NOMO-1 treated with dmso at 0.1 percent for 144 hours (cell line): ENCODE results near the gene PVR.
"Not testable (repeated sequence)": the region's sequence is repeated elsewhere in the genome, so short reads cannot be mapped to it uniquely, and the experiment has no call there.

ENCODE experiments used
- DNase-seq: peaks from one replicate; lab custom pipeline; 2025; ENCODE audit not compliant: unreplicated experiment; lab: John Stamatoyannopoulos, UW

The PVR gene

DNA sequence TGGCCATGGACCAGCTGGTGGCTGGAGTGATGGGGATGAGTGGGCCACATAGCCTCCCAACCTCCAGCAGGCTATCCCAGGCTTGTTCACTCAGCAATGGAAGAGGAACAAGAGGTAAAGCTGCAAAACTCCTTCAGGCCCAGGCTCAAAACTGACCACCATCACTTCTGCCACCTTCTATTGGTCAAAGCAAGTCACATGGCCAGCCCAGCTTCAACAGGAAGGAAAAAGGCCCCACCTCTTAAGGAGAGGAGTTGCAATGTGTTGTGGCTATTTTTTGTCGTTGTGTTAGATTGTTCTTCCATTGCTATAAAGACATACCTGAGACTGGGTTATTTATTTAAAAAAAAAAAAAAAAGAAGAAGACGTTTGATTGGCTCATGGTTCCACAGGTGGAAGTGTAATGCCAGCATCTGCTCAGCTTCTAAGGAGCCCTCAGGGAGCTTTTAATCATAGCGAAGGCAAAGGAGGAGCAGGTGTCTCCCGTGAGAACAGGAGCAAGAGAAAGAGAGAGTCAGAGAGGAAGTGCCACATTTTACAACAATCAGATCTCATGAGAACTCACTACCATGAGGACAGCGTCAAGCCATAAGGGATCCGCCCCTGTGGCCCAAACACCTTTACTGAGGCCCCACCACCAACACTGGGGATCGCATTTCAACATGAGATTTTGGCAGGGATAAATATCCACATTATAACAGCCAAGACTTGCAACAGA lies 24.9 kb upstream of the PVR start:
- DNase-seq = no peak

DNA sequence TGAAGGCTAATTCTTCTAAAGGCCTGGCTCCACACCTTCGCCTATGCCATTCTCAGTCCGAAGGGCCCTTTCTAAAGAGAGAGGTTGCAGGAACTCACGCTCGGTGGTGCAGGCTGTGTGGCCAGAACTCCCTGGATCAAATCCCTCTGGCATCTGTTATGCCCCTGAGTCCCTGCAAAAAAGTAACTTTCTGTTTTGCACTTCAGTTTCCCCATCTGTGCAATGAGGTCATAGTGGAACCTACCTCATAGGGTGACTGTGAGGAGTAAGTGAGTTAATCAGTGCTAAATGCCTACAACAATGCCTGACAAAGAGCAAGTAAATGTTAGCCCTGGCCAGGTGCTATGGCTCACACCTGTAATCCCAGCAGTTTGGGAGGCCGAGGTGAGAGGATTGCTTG lies 23.0 kb upstream of the PVR start:
- no peak for DNase-seq

DNA sequence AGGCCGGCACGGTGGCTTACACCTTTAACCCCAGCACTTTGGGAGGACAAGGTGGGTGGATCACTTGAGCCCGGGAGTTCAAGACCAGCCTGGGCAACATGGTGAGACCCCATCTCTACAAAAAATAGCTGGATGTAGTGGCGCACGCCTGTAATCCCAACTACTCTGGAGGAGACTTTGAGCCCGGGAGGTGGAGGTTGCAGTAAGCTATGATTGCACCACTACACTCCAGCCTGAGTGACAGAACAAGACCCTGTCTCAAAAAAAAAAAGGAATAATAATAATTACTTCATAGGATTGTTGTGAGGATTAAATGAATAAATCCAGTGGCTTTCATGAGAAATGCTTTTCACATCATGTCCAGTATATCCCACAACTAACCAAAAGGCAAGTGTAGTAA lies 22.3 kb upstream of the PVR start:
- DNase-seq = no peak

DNA sequence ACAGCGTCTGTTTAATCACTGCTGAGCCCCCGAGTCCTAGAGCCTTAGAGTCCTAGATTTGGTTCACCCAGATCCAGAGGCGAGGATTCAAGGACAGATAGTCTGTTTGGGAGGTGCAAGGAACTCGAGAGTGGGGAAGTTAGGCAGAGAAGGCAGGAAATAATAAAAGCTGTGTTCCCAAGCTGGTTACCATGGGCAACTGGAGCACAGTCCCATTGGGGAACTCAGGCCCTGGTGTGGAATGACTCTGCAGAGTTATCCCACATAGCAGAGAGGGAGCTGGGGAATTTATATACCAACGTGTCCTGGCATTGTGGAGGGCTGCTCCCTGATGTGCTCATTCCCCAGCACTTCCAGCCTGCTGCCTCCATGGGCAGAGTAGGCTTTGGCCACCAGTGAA lies 20.6 kb upstream of the PVR start:
- no peak for DNase-seq

DNA sequence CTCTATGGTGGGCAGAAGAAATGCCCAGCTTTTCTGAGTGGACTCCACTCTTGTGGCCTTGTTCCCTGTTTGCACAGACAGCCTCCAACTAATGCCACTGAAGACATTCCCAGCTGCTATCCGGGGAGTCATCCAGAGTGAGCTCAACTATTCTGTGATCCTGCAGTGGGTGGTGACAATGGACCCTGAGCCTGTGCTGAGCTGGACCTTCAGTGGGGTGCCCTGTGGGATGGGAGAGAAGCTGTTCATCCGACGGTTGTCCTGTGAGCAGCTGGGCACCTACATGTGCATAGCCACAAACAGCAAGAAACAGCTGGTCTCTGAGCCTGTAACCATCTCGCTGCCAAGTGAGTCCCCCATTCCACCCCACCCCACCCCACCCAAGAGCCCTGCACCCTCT lies 20.1 kb upstream of the PVR start:
- no peak for DNase-seq

DNA sequence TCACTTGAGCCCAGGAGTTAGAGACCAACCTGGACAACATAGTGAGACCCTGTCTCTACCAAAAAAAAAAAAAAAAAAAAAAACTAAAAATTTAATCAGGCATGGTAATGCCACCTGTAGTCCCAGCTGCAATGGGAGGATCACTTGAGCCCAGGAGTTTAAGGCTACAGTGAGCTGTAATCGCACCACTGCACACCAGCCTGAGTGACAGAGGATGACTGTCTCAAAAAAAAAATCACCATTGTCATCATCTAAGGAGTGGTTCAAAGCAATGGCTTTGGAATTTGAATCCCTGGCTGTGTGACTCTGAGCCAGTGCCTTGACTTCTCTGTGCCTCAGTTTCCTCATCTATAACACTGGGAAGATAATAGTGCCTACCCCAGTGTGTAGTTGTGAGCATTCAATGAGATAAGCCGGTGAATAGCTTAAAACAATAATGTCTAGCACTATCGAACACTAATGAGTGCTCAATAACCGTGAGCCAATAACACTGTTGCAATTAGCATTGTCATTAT lies 18.8 kb upstream of the PVR start:
- DNase-seq = no peak

DNA sequence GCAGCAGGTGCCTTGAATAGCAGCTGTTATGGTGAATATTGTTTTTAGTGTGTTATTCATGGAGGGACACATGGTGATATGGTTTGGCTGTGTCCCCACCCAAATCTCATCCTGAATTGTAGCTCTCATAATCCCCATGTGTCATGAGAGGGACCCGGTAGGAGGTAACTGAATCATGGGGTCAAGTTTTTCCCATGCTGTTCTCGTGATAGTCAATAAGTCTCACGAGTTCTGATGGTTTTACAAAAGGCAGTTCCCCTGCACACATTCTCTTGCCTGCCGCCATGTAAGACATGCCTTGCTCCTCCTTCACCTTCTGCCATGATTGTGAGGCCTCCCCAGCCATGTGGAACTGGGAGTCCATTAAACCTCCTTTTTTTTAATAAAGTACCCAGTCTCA lies 18.1 kb upstream of the PVR start:
- not testable (repeated sequence) for DNase-seq

DNA sequence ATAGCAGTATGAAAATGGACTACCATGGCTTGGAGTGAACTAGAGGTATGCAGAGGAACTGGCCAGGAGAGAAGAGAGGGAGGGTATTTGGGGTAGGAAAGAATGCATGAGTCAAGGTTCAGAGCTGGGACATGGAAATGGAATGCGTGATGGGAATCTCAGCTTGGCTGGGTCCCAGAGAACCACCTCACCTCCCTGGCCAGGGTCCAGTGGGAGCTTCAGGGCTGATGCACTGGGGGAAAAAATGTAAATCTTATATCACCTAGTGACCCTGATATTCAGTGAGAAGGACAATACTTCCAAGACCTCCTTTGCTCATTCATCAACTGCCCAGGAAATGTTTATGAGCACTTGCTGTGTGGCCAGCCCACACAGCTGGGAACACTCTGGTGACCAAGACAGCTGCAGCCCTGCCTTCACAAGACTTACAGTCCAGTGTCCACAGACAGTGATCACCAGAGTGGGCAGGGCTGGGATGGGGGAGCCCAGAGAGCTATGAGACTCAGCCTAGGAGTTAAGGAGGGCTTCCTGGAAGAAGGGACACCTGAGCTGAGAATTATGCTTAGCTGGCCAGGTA lies 17.6 kb upstream of the PVR start:
- no peak for DNase-seq

DNA sequence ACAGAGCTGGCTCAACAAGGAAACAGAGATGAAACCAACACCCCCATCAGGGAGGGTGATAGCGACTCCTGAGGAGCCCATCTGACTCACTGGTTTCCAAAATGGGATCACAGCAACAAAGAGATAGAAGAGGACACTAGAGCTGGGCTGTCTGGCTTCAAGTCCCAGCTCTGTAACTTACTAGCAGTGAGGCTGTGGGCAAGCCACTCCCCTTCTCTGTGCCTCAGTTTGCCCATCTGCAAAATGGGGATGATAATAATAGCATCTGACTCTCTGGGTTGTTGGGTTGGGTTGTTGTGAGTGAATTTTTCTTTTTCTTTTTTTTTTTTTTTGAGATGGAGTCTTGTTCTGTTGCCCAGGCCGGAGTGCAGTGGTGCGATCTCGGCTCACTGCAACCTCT lies 16.1 kb upstream of the PVR start:
- DNase-seq = no peak

DNA sequence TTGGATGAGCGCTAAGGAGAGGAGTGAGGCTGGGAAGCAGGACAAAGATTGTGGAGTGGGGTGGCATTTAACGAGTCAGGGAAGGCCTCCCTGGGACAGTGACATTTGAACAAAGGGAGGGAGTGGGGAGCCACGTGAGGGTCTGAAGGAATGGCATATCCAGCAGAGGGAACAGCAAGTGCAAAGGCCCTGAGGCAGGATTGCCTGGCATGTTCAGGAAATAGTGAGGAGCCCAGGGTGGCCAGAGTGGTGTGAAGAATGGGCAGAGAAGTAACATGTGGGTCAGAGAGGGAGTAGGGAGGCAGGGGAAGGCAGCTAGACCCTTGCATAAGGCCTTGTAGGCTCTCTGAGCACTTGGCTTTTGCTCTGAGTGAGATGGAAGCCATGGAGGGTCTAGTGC lies 14.9 kb upstream of the PVR start:
- no peak for DNase-seq

DNA sequence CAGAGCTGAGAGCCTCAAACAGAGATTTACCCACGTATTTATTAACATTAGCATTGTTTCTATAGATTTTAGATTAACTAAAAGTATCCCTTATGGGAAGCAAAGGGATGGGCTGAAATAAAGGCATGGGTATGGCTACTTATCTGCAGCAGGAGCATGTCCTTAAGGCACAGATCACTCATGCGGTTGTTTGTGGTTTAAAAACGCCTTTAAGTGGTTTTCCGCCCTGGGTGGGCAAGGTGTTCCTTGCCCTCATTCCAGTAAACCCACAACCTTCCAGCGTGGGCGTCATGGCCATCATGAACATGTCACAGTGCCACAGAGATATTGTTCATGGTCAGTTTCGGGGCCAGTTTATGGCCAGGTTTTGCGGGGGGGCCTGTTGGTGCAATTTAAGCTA lies 12.1 kb upstream of the PVR start:
- DNase-seq = not testable (repeated sequence)

DNA sequence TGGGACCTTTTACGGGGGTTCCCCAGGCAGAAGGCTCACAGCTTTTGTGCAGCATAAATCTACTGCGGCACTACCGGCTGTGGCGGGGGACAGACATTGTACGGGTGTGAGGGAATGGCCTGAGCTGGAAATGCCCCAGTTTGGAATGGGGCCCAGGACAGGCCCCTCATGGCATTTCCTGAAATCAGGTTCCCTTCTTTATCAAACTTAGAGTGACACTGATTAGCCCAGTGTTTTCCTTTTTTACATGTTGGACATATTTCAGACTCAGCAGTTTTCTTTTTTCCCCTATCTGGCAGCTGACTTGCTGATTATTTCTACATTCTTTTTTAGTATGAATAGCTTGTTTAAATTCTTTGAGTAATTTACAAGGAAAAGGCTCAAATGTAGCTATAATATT lies 9.7 kb upstream of the PVR start:
- not testable (repeated sequence) for DNase-seq

DNA sequence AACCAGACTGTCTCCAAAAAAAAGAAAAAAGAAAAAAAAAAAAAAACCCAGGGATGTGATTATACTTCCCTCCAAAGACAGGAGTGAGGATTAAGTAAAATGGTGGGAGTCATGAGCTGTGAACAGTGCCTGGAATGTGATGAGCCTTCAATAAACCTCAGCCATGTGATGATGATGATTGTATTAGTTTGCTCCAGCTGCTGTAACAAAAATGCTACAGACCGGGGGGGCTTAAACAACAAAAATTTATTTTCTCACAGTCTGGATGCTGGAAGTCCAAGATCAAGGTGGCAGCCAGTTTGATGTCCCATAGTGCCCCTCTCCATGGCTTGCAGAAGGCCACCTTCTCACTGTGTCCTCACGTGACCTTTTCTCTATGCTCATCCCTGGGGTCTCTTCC lies 8.9 kb upstream of the PVR start:
- no peak for DNase-seq

DNA sequence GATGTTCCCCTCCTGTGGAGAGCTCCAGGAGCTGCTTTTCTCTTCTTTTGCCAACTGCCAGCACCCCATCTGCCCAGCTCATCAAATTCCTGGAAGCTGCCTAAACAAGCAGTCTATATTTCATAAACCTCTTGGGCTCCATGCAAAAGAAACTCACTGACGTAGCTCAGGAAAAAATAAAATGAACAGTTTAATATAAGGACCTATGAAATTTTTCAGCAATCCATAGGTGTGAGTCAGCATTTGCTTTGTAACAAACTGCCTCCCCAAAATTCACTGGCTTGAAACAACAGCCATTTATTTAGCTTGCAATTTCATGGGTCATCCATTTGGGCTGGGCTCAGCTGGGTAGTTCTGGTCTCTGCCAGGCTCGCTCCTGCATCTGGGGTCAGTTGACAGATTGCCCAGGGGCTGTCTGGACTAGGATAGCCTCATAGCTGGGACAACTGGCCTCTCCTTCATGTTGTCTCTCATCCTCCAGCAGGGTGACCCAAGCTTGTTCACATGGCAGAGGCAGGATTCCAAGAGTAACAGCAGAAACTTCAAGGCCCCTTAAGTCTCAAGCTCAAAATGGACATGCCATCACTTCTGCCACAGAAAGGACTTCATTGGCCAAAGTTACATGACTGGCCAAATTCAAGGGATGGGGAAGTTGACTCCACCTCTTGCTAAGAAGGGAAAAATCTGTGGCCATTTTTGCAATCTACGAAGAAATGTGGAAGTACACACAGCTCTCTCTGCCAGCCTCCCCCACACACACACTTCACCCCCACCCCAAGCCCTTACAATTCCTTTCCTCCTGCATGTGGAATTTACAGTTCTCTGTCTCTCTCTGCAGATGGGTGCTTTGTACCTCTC lies 7.9 kb upstream of the PVR start:
- DNase-seq = peak; percentile 39

DNA sequence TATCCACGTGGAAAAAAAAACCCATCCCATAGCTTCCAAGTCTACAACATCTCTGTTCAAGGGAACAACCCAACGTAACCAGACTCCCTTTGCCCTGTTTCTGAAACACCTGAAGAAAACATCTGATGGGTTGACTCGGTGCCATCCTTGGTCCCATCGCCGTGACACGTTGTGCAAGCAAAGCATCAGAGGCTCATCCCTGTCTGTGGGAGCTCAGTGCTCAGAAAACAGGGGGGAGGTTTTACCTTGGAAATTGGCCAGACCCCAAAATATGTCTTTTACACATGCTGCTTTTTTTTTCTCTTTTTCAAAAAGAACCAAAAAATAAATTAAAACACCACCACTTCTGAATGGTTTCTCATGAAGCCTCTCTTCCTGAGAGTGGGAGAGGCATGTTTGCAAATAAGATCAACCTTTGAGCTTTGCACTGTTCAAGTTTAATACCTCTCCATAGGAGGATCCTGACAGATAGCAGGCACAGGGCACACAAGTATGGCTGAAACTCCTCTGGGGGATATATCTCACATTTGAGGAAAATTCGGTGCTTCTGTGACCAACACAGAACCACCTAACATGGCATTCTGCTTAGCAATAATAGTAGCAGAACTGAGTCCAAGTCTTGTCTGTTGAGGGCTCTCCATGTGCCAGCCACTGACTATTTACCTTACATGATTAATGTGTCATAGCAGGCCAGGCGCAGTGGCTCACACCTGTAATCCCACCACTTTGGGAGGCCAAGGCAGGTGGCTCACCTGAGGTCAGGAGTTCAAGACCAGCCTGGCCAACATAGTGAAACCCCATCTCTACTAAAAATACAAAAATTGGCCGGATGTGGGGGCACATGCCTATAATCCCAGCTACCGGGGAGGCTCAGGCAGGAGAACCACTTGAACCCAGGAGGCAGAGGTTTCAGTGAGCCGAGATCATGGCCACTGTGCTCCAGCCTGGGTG lies 7.0 kb upstream of the PVR start:
- DNase-seq = no peak

DNA sequence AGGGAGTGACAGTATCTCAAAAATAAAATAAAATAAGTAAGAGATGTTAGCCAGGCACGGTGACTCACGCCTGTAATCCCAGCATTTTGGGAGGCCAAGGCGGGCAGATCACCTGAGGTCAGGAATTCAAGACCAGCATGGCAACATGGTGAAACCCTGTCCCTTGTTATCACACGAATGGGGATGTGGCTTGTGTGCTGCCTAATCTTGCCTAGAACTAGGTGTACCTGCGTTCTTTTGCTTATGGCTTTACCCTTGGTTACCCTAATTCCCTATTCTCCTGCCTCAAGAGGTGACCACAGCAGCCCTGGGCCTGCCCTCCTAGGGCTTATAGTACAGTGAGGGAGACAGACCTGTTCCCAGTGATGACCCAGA lies 6.3 kb upstream of the PVR start:
- no peak for DNase-seq

DNA sequence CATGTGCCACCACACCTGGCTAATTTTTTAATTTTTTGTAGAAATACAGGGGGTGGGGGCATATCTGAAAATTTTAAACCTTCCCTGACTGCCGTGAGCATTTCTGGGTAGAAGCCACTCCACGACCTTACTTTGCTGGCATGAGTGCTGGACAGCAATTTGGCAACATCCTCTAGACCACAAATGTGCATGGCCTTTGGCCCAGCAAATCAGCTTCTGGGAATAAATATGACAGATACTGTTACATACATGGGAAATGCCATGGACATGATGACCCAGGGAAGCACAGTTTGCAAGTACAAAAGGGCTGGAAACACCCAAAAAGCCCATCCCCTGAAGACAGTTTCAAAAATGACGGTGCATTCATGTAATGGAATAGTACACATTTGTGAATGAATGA lies 3.2 kb upstream of the PVR start:
- no peak for DNase-seq

DNA sequence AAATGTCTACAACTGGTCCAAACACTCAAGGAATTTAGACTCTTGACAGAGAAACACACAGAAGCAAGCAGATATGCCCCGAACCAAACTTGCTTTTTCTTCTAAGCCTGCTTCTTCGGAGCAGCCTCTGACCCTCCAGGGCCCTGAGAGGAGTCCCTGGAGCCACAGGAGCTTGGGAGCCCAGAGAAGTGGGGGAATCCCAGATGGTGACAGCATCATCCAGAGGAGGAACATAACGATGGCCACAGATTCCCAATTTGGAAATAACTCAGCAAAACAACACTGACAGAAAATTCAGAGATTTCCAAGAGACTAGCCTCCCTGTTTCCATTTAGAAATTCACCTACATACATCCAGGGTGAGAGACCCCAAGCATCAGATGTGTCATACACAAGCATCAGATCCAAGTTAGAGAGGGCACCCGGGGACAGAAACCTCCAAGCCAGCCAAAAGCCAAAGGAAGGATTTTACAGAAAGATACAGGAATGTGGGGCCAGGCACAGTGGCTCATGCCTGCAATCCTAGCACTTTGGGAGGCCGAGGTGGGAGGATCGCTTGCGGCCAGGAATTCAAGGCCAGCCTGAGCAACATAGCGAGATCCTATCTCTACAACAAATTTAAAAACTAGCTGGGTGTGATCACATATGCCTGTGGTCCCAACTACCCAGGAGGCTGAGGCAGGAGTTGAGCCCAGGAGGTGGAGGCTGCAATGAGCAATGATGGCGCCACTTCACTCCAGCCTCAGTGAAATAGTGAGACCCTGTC lies 2.0 kb upstream of the PVR start:
- DNase-seq = no peak

DNA sequence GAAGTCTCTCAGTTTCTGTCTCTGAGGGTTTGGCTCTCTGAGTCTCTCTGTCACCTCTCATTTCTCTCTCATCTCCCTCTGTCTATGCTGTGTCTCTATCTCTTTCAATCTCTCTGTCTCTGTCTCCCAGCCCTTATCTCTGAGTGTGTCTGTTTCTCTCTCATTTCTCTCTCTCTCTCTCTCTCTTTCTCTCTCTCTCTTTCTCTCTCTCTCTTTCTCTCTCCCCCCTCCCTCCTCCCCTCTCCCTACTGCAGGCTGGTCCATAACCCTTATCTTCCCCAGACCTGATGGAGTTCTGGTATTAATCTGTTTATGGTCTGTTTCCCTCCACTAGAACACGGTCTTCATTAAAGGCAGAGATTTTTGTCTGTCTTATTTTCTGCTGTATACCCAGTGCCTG lies 1.3 kb upstream of the PVR start:
- no peak for DNase-seq

DNA sequence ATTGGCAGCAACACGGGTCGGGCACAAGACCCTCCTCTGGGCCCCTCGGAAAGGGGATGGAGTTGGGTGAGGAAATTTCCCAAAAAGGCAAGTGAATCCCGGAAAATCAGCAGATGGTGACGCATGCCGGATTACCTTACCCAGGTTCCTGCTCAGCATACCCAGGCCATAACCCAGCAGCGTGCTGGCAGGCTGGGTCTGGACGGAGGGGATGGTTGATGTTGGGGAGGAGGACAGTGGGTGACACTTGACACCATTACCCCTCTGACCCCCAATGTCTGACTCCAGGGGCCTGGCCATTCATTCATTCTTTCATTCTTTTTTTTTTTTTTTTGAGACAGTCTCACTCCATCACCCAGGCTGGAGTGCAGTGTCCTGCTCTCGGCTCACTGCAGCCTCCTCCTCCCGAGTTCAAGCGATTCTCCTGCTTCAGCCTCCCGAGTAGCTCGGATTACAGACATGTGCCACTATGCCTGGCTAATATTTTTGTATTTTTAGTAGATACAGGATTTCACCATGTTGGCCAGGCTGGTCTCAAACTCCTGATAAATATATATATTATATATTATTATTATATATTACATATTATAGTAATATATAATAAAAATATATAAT lies 799 bp downstream of the PVR start:
- no peak for DNase-seq
